Amniotic stem cell (primary cell): ENCODE measurements around the gene KRTAP19-7.

Experiments
- DNase-seq: peaks from one replicate; lab custom pipeline; 2025; lab: John Stamatoyannopoulos, UW

KRTAP19-7 gene

GRCh38 chr21:30561264-30561895 is at the start of gene KRTAP19-7:
TSS of gene KRTAP19-7 (minus strand) at chr21:30561314. CDS start at chr21:30561289, 25 bp downstream.
- no peak for DNase-seq

GRCh38 chr21:30605968-30606367 is 44.9 kb upstream of the KRTAP19-7 start:
- no peak for DNase-seq

- DNase-seq: no peak
Observed at GRCh38 chr21:30600787-30601186, 39.7 kb upstream of the KRTAP19-7 start, which contains the start of gene KRTAP22-1. TSS of gene KRTAP22-1 (plus strand) at chr21:30601087.

- DNase-seq: no peak
Observed at GRCh38 chr21:30598802-30599201, 37.7 kb upstream of the KRTAP19-7 start, which contains the start of gene KRTAP6-2. TSS of gene KRTAP6-2 (minus strand) at chr21:30598902. CDS start at chr21:30598874, 28 bp downstream.

- no peak for DNase-seq
Observed at GRCh38 chr21:30592140-30592539, 31.0 kb upstream of the KRTAP19-7 start, which contains the start of gene KRTAP6-3. TSS of gene KRTAP6-3 (plus strand) at chr21:30592440. CDS start at chr21:30592446, 6 bp downstream.

GRCh38 chr21:30590297-30590696 is 29.2 kb upstream of the KRTAP19-7 start, which contains the start of gene KRTAP22-2:
TSS of gene KRTAP22-2 (minus strand) at chr21:30590397.
- no peak for DNase-seq

- DNase-seq: no peak
Observed at GRCh38 chr21:30582870-30583269, 21.8 kb upstream of the KRTAP19-7 start.

- no peak for DNase-seq
Observed at GRCh38 chr21:30580132-30580531, 19.0 kb upstream of the KRTAP19-7 start.

- no peak for DNase-seq
Observed at GRCh38 chr21:30579346-30579745, 18.2 kb upstream of the KRTAP19-7 start.

- no peak for DNase-seq
Observed at GRCh38 chr21:30577766-30578165, 16.7 kb upstream of the KRTAP19-7 start.

GRCh38 chr21:30567617-30568016 is 6.5 kb upstream of the KRTAP19-7 start:
- no peak for DNase-seq

- DNase-seq: no peak
Observed at GRCh38 chr21:30563630-30564029, 2.5 kb upstream of the KRTAP19-7 start.

GRCh38 chr21:30563072-30563471 is 2.0 kb upstream of the KRTAP19-7 start:
- no peak for DNase-seq

- no peak for DNase-seq
Observed at GRCh38 chr21:30561957-30562356, 843 bp upstream of the KRTAP19-7 start.

- no peak for DNase-seq
Observed at GRCh38 chr21:30555095-30555494, 6.0 kb downstream of the KRTAP19-7 start.

- no peak for DNase-seq
Observed at GRCh38 chr21:30552782-30553181, 8.3 kb downstream of the KRTAP19-7 start.

GRCh38 chr21:30541764-30542163 is 19.4 kb downstream of the KRTAP19-7 start, which contains the start of gene KRTAP19-6:
TSS of gene KRTAP19-6 (minus strand) at chr21:30541864. CDS start at chr21:30541833, 31 bp downstream.
- DNase-seq: no peak

- no peak for DNase-seq
Observed at GRCh38 chr21:30518876-30519275, 42.2 kb downstream of the KRTAP19-7 start.

GRCh38 chr21:30515681-30516080 is 45.4 kb downstream of the KRTAP19-7 start:
- DNase-seq: no peak
